HG02852 (cell line): ENCODE results near the gene VSIG10L.

Experiments used
- ATAC-seq: cut with Tn5 transposase; IDR thresholded peaks from one replicate; pipeline ENCODE4 v1.9.1; 2021; ENCODE audit warnings: mild to moderate bottlenecking, moderate library complexity; ENCODE audit not compliant: unreplicated experiment

Gene VSIG10L

GRCh38 chr19:51341976-51342580 lies at the start of gene VSIG10L:
Gene VSIG10L, minus strand, starts transcription at chr19:51342139. Its CDS starts 15 bp downstream, at chr19:51342124.
- no peak for ATAC-seq

- no peak for ATAC-seq
These were observed 49.2 kb upstream of the VSIG10L start for GRCh38 chr19:51391073-51391611.

DNA sequence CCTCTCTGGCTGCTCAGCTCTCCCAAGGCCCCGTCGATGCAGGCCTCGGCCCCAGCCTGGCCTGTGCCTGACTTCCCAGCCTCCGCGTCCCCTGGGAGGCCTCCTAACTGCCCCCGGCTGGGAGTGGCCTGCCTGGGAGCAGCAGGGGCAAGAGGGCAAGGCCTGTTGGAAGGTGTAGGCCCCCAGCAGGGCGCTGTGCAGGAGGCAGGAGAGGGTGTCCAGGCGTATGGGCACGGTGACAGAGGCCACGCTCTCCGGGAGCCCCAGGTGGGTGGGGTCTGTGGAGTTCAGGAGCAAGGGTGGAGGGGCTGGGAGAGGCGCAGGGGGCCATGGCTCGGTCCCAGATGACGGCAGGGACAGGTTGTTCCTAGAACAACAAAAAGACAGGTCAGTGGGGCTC lies 47.2 kb upstream of the VSIG10L start:
- no peak for ATAC-seq

GRCh38 chr19:51387924-51388389 lies 46.0 kb upstream of the VSIG10L start, which contains the start of gene LIM2:
Gene LIM2, minus strand, starts transcription at chr19:51387974. Its CDS starts 531 bp downstream, at chr19:51387443.
- no peak for ATAC-seq

DNA sequence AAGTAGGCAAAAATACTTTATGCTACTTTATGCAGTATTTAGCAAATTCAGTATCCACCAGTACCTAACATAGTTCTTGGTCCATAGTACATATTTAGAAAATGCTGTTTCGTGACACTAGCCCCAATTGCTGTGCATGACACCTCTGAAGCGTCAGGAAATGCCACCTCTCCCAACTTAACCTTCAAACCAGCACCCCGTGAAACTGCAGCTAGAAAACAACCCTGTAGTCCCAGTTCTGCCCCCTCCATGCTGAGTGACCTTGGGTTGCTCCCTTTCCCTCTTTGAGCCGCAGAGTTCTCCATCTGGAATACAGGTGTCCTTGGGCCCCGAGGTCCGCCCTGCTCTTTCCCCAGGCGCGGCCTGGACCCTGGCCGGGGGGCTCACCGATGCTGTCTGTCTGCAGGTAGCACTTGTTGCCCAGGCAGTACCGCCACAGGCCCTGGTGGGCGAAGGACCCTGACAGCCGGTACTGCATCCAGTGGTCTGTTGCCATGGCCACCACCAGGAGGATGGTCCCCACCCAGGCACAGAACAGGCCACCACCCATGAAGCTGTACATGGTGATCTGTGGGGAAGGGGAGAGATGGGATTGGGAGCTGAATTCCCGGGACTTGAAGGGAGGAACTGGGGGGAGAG lies 45.1 kb upstream of the VSIG10L start:
- no peak for ATAC-seq

DNA sequence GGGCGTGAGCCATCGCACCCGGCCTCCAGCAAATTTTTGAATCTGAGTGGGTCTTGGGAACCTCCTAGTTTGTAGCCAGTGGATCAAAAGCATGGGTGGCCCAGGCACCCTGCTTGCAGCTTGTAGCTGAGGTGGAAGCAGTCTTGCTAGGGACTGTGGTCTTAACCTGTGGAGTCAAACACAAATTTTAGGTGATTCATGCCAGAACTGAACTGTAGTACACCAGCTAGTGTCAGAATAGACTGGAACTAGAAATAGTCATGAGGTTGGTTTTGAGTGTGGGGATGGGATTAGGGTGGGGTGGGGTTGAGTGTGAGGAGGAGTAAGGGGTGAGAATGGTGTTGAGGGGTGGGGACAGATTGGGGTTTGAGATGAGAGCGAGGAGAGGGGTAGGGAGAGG lies 40.1 kb upstream of the VSIG10L start:
- ATAC-seq, result no peak

GRCh38 chr19:51380379-51380778 lies 38.4 kb upstream of the VSIG10L start:
- ATAC-seq, result no peak

GRCh38 chr19:51377422-51377821 lies 35.5 kb upstream of the VSIG10L start:
- no peak for ATAC-seq

DNA sequence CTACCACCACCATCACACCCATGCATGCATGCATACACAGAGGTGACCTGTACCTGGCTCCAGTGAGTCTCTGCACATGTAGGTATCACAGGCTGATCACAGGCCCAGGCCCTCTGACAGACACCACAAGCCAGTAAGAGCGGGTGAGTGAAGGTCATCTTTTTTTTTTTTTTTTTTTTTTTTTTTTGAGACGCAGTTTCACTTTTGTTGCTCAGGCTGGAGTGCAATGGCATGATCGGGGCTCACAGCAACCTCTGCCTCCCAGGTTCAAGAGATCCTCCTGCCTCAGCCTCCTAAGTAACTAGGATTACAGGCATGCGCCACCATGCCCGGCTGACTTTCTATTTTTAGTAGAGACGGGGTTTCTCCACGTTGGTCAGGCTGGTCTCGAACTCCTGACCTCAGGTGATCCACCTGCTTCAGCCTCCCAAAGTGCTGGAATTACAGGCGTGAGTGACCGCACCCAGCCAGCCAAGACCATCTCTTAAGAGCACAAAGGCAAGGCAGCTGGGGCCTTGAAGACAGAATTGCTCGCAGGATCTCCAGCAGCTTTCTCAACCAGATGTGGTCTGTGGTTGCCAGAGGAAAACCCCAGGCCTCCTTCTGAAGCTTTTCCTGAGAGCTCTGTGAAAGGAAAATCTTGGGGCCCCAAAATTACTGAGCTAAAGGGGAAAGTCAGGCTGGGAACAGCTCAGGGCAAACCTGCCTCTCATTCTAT lies 33.7 kb upstream of the VSIG10L start:
- no peak for ATAC-seq

DNA sequence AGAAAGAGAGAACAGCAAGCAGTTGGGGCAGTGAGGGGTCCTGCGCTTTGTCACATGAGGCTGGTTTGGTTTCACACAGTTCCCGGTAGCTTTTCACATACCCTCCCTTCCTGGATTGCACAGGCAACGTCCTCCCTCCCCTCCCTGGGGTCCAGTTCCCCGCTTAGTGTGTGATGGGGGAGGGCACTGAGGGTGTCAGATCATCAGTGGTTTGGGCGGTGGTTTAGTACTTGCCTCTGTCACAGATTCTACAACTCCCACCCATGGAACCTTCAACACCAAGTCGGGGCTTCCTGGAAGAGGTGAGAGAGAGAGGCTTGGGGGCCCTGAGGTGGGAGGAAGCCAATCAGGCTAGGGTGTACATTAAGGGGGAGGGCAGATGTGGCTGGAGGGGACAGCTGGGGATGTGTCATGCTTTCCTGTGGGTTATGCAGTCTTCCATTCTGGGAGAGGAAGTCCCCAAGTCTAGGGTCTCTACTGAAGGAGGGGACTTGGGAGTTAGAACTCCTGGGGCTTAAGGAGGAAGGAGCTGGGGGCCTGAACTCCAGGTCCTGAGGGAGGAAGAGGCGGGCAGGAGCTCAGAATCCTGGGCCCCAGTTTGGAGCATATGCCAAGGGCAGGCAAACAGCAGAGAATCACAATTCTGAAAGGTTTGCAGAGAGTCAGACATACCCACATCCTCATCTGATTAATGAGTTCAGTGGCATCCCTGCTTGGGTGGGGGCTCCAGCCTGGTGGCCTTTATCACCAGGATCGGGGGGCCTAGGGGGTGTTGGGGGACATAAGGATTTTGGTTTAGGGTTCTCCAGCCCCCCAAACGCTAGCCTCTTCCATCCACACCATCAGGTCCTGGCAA lies 30.9 kb upstream of the VSIG10L start, which contains the start of gene NKG7:
Gene NKG7, minus strand, starts transcription at position 6 of the 856 bp plus-strand sequence. CDS start 119 bp downstream, outside the sequence.
- no peak for ATAC-seq

GRCh38 chr19:51372021-51372648 lies 30.2 kb upstream of the VSIG10L start:
- no peak for ATAC-seq

DNA sequence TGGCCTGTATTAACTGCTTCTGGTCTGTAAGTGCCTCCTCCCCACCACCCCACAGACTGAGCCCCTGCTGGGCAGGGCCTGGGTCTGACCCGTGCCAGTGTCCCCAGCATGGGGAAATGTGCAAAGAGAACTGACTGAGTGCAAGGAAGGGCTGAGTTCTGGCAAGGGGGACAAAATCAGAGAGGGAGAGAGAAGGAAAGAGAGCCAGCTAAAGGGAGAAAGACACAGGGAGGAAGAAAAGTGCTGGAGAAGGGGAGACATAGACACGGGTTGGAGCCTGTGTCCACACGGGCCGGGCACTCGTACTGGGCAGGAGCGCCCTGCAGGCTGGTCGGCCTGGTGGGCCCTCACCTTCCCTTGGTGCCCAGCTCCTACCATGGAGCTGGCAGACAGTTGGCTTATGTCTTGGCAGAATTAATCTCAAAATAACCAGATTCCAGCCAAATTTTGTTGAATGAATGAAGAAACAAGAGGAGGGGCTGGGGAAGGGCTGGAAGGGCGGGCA lies 29.3 kb upstream of the VSIG10L start:
- no peak for ATAC-seq

GRCh38 chr19:51370230-51370629 lies 28.3 kb upstream of the VSIG10L start:
- ATAC-seq, result no peak

GRCh38 chr19:51368366-51369282 lies 26.7 kb upstream of the VSIG10L start, which contains the start of gene CLDND2:
Gene CLDND2, minus strand, starts transcription at chr19:51369003. Its CDS starts 426 bp downstream, at chr19:51368577.
- no peak for ATAC-seq

- peak; percentile 68 for ATAC-seq
These were observed 25.8 kb upstream of the VSIG10L start for GRCh38 chr19:51367565-51368365.

DNA sequence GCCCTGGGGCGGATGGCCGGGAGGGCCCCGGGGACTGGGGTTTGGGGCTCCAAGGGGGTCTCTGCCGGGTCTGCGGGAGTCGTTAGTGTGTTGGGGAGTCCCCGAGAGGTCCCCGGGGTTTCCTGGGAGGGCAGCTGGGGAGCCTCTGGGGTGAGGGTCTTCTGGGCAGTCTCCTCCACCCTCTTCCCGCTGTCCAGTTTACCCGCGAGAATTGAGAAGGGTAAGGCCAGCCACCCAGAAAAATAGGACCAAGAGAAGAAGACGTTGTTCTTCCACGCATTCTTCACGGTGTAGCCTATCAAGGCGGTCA lies 25.3 kb upstream of the VSIG10L start:
- ATAC-seq, result peak; percentile 12

GRCh38 chr19:51366389-51367254 lies 24.7 kb upstream of the VSIG10L start:
- ATAC-seq, result no peak
